ENCODE data around the gene CFAP45.
"Not testable (repeated sequence)": the region's sequence is repeated elsewhere in the genome, so short reads cannot be mapped to it uniquely, and the experiment has no call there.

Gene CFAP45

DNA sequence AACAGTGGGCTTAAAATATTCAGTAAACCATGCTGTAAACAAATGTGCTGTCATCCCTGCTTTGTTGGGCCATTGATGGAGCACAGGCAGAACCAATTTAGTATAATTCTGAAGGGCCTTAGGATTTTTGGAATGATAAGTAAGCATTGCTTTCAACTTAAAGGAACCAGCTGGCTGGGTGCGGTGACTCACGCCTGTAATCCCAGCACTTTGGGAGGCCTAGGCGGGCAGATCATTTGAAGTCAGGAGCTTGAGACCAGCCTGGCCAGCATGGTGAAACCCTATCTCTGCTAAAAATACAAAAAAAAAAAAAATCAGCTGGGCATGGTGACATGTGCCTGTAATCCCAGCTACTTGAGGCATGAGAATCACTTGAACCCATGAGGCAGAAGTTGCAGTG lies 4.1 kb upstream of the CFAP45 start:
- DNase-seq (ENCODE audit: low read depth), result not testable (repeated sequence)

DNA sequence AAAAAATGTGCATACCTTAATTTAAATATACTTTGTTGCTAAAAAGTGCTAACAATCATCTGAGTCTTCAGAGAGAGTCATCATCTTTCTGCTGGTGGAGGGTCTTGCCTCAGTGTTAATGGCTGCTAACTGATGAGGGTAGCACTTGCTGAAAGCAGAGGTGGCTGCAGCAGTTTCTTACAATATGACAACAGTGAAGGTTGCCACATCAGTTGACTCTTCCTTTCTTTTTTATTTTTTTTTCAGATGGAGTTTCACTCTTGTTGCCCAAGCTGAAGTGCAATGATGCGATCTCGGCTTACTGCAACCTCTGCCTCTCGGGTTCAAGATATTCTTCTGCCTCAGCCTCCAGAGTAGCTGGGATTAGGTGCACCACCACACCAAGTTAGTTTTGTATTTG lies 2.6 kb upstream of the CFAP45 start:
- DNase-seq (ENCODE audit: low read depth), result no peak

- no peak for DNase-seq (ENCODE audit: low read depth)
These were observed 893 bp upstream of the CFAP45 start for GRCh38 chr1:159900755-159901360.

DNA sequence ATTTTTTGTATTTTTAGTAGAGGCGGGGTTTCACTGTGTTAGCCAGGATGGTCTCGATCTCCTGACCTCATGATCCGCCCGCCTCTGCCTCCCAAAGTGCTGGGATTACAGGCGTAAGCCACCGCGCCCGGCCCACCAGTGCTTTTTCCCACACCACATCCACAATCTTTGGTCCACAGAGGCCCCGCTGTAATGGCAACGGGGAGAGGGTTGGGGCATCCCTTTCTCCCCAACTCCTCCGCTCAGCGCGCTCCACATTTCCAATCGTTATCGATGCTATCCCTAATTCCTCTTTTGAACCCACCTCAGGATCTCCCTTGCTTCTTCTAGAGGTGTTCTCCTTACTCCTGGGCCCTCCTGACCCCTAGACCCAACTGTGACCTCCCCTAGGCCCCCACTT lies 331 bp downstream of the CFAP45 start:
- DNase-seq (ENCODE audit: low read depth), result not testable (repeated sequence)

DNA sequence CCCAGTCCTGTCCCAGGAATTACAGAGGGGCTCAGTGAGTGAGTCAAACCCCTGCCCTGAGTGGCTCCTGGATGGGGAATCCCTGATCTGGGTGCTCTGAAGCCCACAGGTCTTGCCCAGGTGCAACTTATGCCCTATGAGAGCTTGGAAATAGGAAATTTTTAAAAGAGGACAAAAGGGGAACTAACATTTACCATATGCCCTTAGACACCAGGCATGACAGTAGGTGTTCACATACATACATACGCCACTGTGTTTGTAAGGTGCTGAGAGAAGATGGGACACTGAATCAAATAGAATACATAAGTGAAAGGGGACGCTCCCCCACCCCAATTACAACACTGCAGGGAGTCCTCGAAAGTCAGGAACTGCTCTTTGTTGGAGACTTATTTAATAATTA lies 1.4 kb downstream of the CFAP45 start:
- DNase-seq (ENCODE audit: low read depth), result no peak

- DNase-seq (ENCODE audit: low read depth), result no peak
These were observed 2.0 kb downstream of the CFAP45 start for GRCh38 chr1:159897962-159898361.

- DNase-seq (ENCODE audit: low read depth), result no peak
These were observed 3.4 kb downstream of the CFAP45 start for GRCh38 chr1:159896546-159896930.

- no peak for DNase-seq (ENCODE audit: low read depth)
These were observed 4.0 kb downstream of the CFAP45 start for GRCh38 chr1:159895836-159896545.

- DNase-seq (ENCODE audit: low read depth), result no peak
These were observed 4.7 kb downstream of the CFAP45 start for GRCh38 chr1:159895286-159895685.

- DNase-seq (ENCODE audit: low read depth), result no peak
These were observed 7.0 kb downstream of the CFAP45 start for GRCh38 chr1:159892944-159893343.

GRCh38 chr1:159891275-159892157 lies 8.4 kb downstream of the CFAP45 start:
- peak; percentile 84 for DNase-seq (ENCODE audit: low read depth)

DNA sequence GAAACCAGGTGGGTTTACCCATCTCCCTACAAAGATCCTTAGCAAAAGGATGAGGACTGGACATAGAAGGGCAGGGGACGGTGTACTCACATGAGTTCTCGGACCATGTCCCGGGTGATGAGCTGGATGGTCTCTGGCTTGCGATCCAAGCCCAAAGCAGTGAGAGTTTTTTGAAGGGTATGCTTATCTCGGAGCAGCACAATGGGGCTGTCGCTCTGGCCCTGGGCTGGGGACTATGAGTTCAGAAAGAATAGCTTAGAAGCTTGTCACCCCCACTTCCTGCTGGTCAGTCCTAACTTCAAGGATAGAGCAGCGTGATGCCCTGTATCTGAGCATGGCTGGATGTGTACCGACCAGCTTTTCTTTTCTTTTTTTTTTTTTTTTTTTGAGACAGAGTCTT lies 9.6 kb downstream of the CFAP45 start:
- DNase-seq (ENCODE audit: low read depth), result no peak

DNA sequence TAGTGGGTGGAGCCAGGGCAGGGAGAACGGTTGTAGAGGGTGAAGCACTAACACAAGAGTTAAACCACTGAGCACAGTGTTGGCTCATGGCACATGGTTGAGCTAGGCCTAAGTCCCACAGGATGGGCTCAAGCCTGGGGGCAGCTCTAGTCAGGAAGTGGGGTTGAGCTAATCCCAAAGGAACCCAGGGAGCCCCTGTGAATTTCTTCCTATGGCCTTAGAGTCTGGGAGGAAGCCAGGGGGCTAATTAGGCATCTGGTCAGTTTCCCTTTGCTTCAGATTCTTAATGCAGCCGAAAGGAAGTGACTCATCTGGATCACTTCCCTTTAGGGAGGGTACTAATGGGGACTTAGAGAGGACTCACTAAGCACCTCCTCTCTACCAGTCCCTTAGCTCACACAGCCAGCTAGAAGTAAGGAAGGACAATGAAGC lies 10.1 kb downstream of the CFAP45 start:
- DNase-seq (ENCODE audit: low read depth), result peak; percentile 68

DNA sequence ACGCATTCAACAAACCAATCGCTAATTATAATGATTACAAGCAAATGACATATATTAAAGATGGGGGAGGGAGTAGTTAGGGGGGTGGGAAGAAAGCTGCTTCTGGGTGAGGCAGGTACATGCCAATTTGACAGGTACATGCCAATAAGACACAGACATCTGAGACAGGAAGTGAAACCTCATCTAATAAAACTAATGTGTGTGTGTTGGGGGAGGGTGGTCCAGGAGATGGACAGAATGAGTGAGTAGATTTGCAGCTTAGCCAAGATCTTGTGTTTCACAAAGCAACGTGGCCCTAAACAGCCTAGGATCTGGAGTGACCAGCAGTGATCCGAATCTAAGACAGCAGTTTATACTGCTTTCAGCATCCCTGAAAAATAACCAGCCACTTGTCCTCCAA lies 10.8 kb downstream of the CFAP45 start:
- no peak for DNase-seq (ENCODE audit: low read depth)

DNA sequence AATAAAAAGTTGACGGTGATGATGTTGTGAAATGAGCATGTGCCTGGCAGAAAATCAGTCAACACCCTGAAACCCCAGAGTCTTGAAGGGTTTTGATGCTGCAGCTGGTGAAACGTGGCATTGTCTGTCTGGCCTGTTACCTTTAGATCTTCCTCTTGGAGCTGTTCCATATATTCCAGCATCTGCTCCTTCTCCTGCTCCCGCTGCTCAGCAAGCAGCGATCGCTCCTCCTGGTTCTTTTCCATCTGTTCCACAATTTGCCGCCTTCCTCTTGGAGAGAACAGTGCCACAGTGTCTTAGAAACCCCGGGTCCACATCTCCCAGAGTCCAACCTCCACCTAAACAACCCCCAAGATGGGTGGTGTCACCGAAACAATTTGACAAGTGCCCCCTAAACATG lies 15.7 kb downstream of the CFAP45 start:
- DNase-seq (ENCODE audit: low read depth), result no peak

DNA sequence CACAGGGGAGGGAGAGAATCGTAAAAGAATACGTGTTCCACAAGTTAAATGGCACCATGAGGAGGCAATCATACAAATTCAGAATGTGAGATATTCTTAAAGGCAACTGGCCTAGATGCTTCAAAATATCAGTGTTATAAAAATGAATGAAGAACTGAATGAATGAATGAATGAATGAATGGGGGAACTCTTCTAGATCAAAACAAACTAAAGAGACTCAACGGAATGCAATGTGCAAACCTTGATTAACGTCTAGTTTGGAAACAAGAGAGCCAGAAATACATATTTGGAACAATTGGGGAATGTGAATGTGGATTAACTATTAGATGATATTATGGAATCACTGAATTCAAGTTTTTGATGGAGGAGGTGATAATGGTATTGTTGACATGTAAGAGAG lies 16.8 kb downstream of the CFAP45 start:
- no peak for DNase-seq (ENCODE audit: low read depth)

GRCh38 chr1:159882527-159882862 lies 17.5 kb downstream of the CFAP45 start:
- peak; percentile 47 for DNase-seq (ENCODE audit: low read depth)

- DNase-seq (ENCODE audit: low read depth), result peak; percentile 99
These were observed 18.1 kb downstream of the CFAP45 start for GRCh38 chr1:159881622-159882526.

GRCh38 chr1:159880430-159880829 lies 19.5 kb downstream of the CFAP45 start:
- no peak for DNase-seq (ENCODE audit: low read depth)

- DNase-seq (ENCODE audit: low read depth), result peak; percentile 84
These were observed 20.0 kb downstream of the CFAP45 start for GRCh38 chr1:159879977-159880376.

GRCh38 chr1:159879136-159879535 lies 20.8 kb downstream of the CFAP45 start:
- DNase-seq (ENCODE audit: low read depth), result no peak
